GM18951 (cell line): Measurements from ENCODE around the gene WDR70.

Source experiments
- POLR2A ChIP-seq: IDR thresholded peaks from 4 replicates; pipeline ENCODE4 v1.6.1; 2011; ENCODE audit warnings: mild to moderate bottlenecking; ENCODE audit not compliant: insufficient read length, insufficient read depth; ENCODE audit errors: extremely low read depth
- in situ Hi-C: fragments of 300-500 bp; cut with MboI; formaldehyde crosslinking; loops from one replicate; pipeline ENCODE4 v1.12.0; 2022; ENCODE audit warnings: low sequenced_read_pairs, mixed read lengths, inconsistent platforms; ENCODE audit not compliant: unreplicated experiment

WDR70 gene

DNA sequence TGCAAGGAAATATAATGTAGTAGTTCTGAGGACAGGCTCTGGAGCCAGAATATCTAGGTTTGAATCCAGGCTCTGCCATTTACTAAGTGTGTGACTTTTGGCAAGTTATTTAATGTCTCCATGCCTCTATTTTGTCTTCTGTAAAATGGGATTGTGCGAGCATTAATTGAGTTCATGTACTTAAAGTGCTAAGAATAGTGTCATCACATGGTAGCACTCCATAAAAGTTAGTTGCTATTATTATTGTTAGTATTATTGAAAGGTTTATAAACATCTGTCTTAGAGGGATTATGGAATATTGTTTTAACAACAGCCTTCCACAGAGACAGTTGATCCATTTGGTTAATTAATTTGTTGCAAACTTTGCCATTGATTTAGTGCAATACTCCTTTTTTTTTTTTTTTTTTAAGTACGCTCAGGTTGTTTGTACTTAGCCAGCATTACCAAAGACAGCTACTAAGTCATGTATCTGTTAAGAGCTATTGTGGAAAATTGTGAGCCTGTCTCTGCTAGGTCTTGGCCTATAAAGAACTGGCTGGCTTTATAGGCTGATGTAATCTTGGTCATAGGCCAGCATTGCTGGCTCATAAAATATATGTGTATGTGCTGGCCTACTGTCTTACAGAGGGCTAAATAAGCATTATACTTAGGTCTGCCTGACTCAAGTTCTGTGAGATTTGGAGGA is 174.7 kb downstream of the WDR70 start:
- no peak for TF ChIP-seq POLR2A

DNA sequence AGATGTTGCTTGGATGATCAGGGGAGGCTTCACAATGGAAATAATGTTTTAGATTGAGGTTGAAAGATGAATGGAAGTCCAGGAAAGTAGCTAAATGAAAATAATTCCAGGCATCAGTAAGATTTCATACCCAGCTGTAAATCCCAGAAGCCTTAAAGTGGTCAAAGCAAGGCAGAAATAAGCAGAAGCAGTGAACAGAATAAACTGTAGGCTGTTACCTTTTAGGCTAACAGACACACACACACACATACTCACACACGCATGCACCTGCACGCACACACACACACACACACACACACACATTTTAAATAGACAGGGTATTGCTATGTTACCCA is 175.3 kb downstream of the WDR70 start:
- in situ Hi-C loops, result no loop called here
- TF ChIP-seq POLR2A, result no peak

More for the DNA sequence above, 174.7 kb downstream of the WDR70 start:
- in situ Hi-C loops, result no loop called here

DNA sequence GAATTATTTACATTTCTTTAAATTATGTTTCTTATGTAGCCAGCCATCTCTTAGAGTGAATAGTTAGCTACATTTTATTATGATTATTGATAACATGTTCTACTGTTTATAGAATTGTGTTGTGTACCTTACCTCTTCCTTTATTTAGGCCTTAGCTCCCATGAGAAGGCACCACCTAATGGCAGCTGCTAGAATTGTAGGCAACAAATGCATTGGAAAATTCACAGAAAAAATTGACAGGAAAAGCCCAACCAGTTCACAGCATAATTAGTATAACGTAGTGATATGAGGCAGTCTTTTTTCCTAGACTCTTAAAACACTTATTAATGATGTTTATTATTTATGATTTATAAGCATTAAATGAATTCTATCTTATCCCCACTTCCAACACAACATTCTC is 175.8 kb downstream of the WDR70 start:
- TF ChIP-seq POLR2A, result no peak

DNA sequence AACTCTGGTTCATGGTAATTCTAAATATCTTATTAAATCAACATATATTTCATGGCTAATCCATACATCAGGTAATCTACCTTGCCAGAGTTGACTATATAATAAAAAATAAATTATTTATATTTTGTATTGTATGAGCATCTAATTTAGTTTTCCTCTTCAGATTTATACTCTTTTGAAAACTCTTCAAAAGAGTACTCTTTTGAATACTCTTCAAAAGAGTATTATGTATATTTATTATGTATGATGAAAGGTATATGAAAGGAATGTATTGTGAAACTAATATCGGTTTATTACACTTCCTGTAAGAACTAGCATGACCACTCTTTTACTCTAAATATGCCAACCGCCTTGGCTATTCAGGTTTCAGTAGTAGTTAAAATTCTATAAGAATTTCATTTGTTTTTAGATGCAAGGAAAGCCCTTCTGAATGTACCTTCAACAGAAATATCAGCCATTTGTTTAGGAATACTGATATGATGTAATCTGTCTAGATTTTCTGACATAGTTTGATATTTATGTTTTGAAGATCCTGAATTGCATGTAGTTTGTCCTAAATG is 178.7 kb downstream of the WDR70 start:
- no peak for TF ChIP-seq POLR2A
- in situ Hi-C loops, result no loop called here

More for the DNA sequence above, 175.8 kb downstream of the WDR70 start:
- in situ Hi-C loops, result no loop called here

DNA sequence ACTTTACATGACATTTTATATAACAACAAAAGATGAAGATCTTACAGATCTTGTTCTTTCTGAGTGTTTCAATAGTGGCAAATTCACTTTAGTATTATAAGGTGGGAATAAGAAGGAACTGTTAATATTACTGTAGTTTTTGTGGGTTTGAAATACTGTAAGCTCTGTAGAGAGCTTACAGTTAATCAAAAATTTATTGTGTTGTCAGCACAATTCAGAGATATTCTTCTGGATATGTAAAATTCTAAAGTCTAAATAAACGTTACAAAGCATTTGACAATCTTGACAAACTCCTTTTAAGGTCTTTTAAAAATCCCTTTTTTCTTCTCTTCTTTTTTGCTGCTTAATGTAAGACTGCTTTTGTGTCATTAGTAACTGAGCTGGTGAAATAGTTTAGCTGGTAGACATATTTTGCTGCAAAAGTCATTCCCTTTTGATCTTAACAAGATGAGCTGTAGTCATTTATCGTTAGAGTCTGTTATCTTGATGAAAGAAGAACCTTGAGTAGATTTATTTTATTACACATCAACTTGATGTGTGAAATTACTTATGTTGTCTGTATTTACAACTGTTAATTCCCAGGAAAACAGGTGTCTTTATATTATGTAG is 186.0 kb downstream of the WDR70 start:
- TF ChIP-seq POLR2A, result no peak
- in situ Hi-C loops, result no loop called here

DNA sequence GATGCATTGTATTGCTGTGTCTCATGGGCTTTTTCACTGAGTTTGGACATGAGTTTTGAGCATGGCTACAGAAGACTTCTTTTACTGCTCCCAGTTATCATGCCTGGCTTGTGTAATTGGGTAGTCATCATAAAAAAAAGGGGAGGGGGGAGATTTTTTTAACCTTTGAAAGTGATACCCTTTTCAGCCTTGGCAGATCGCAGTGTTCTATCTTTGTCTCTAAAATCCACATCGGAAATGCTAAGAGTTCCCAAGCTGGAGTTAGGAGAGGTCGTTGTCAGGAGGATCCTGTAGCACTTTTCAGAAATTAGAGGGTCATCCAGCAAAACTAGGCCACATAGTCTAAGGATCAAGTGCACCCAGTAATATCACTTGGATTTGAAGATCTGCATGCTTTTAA is 188.4 kb downstream of the WDR70 start:
- in situ Hi-C loops, result no loop called here
- TF ChIP-seq POLR2A, result no peak

DNA sequence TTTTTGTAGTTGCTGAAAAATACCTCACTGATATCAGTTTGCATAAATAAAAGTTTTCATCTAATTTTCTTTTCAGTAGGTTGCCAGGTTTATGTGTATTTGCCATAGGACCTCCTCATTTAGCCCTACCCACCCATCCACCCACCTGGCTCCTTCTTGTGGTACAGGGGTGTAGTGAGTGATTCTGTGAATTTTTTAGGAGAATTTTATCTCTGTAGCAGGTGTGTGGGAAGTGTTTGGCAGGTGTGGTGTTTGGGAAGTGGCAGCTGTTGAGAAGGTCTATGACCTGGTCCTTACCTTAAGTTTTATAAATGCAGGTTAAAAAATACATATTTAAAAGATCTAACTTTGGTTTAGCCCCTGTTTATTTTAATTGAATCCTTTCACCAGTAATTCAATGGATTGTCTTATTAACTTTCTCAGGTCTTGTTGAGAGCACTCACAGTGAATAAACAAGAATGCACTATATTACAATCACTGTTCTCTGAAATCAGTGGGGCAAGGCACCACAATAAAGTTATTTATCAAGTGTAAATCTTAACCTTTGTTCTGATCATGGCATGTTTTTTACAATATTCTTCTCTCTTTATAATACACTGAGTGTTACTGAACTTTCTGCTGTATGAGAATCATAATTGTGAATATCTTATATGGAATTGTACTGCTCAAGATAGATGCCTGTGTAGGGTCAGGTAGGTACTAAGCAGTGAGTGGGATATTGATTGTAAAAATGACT is 189.1 kb downstream of the WDR70 start:
- TF ChIP-seq POLR2A, result no peak
- in situ Hi-C loops, result no loop called here

DNA sequence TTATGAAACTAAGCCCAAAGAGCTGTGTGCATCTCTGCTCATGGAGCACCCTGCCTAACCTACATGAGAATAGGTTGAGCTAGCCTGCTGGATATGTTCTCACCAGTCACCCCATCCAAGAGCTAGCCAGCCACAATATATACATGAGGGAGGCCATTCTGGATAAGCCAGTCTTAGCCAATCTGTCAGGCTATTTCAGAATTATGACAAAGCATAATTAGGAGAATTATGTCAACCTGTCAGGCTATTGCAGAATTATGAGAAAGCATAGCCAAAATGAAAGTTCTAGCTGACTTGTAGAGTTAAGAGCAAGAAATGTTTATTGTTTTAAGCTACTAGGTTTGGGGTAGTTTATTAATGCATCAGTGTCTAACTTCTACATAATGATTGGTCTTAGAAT is 189.8 kb downstream of the WDR70 start:
- TF ChIP-seq POLR2A, result no peak
- in situ Hi-C loops, result no loop called here

DNA sequence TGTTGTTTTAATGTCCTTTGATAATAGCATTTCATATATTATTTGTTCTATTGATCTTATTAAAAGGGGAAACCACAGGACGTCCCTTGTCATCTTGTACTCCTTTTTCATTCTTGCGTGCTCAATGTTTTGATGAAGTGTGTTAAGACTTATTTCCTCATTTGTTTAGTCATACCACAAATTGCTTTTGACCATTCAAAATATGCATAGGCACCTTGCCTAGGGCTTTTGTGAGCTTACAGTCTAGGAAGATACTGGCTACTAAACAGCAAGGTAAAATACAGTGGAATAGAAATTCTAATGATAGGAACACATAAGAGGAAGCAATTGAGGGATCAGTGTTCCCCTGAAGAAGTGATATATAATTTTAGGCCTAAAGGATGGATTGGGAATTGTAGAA is 190.3 kb downstream of the WDR70 start:
- in situ Hi-C loops, result no loop called here
- TF ChIP-seq POLR2A, result no peak

DNA sequence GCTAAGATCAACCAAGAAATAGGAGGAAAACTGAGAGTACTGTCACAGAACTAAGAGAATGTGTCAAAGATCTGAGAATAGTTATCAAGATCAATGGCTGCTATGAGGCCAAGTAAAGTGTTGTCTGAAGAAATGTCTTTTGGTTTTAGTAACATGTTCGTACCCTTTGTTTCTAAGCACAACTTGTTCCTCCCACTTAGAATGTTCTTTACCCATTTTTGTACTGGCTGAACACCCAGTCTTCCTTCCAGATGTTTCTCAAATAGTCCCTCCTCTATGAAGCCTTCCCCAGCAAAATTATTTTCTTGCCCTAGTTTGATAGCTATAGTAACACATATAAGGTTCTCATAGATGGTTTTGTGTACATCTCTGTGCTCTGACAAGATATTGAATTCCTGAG is 191.5 kb downstream of the WDR70 start:
- in situ Hi-C loops, result no loop called here
- no peak for TF ChIP-seq POLR2A

DNA sequence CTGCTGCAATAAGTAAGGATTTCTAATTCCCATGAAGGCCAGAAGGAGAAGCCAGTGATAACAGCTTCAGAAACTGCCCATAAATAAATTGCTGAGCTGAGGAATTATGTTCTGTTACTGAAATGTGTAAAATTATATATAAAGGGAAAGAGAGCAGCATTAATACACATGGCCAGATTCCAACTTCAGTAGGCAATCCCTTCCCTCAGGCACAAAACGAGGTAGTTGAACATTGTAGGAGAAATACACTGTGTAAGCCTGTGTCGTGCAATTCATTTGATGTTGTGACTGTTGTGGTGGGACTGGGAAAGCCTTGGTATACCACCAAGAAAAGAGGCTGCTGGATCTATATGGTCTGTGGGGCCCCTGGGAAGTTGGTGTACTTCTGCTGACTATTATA is 192.9 kb downstream of the WDR70 start:
- in situ Hi-C loops, result no loop called here
- no peak for TF ChIP-seq POLR2A

DNA sequence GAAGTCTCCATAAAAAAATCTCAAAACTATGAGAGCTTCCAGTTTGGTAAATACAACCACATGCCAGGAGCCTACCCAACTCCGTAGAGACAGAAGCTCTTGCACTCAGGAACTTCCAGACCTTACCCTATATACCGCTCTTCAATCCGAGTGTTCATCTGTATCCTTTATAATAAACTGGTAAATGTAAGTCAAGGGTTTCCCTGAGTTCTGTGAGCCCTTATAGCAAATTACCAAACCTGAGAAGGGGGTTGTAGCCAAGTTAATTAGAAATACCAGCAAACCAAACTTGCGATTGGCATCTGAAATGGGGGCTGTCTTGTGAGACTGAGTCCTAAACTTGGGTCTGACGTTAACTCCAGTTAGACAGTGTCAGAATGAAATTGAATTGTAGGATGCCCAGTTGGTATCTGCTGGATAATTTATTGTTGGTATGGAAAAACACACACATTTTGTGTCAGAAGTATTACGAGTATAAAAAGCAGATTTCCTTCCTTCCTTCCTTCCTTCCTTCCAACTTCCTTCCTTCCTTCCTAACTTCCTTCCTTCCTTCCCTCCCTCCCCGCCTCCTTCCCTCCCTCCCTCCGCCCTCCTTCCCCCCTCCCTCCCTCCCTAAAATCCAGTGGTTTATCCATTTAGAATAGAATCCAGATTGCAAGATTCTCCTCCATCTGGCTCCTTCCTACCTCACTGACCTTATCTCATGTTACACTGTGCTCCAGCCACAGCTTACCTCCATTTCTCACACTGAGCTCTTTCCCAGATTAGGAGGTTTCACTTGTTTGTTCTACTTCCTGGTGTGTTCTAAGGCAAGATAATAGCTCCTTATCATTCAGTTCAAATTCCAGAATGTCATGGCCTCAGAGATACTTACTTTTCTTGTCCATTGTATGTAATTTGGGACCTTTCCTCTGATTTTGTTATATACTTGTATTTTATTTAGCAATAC is 196.7 kb downstream of the WDR70 start:
- TF ChIP-seq POLR2A, result no peak
- in situ Hi-C loops, result no loop called here

DNA sequence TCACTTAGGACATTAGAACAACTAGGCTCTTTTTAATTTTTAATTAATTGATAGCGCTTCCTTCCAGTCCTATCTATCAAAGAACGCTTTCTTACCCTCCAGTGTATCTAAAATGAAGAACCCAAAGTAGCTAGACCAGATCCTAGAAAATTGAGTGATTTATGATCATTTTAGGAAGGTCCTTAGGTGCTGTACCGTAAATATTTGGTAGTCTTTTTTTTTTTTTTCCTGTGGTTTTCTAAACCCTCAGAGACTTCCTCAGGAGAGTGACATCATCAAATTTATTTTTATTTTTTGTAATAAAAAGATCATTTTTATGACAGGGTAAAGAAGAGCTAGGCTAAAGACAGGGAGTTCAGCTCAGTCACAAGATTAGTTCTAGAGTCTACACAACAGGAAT is 197.4 kb downstream of the WDR70 start:
- in situ Hi-C loops, result no loop called here
- no peak for TF ChIP-seq POLR2A
